Measurements from ENCODE around the gene TNFRSF12A.

Gene TNFRSF12A

GRCh38 chr16:2980227-2981176 lies 39.7 kb upstream of the TNFRSF12A start, which contains the start of gene PKMYT1 (continued):
- no peak for TF ChIP-seq ZNF518A (tag by site-specific recombination; conservative IDR thresholded peaks at IDR 0.05; ENCODE audit: low read depth)
- no peak for TF ChIP-seq CTCF (tag by site-specific recombination; IDR thresholded peaks at IDR 0.05)
- TF ChIP-seq ZNF148 (tag by site-specific recombination; IDR thresholded peaks at IDR 0.05; ENCODE audit: borderline replicate concordance), result no peak
- TF ChIP-seq IKZF3 (tag by site-specific recombination; IDR thresholded peaks at IDR 0.05), result 0 out of 2 replicates have a peak, but pooled peaks have one; percentile 14
- no peak for TF ChIP-seq ZNF837 (tag by site-specific recombination; IDR thresholded peaks at IDR 0.05)
- no peak for TF ChIP-seq ZNF549 (tag by site-specific recombination; IDR thresholded peaks at IDR 0.05)
- no peak for TF ChIP-seq ZNF214 (tag by site-specific recombination; IDR thresholded peaks at IDR 0.05; ENCODE audit: borderline replicate concordance)
- peak; percentile 42; the same call in 1 of the 2 replicates for TF ChIP-seq SP7 (tag by site-specific recombination; IDR thresholded peaks at IDR 0.05)
- peak; percentile 98 for TF ChIP-seq ZFHX2 (tag by site-specific recombination; conservative IDR thresholded peaks at IDR 0.05)
- TF ChIP-seq ZNF677 (tag by site-specific recombination; IDR thresholded peaks at IDR 0.05), result peak; percentile 52; the same call in 1 of the 2 replicates
- TF ChIP-seq ZNF692 (tag by site-specific recombination; IDR thresholded peaks at IDR 0.05), result 0 out of 2 replicates have a peak, but pooled peaks have one; percentile 37

- H3K27ac ChIP-seq (ENCODE audit: extremely low read depth, low read depth, low read length), result no peak overlapping the region
- no peak for TF ChIP-seq MYNN (tag by site-specific recombination; IDR thresholded peaks at IDR 0.05; ENCODE audit: borderline replicate concordance)
- TF ChIP-seq PRDM4 (tag by site-specific recombination; IDR thresholded peaks at IDR 0.05), result no peak
- no peak for TF ChIP-seq ZNF335 (tag by site-specific recombination; conservative IDR thresholded peaks at IDR 0.05)
- no peak for TF ChIP-seq ZNF292 (tag by site-specific recombination; IDR thresholded peaks at IDR 0.05; ENCODE audit: borderline replicate concordance, low read depth)
- no peak for TF ChIP-seq ZFP69B (tag by site-specific recombination; IDR thresholded peaks at IDR 0.05)
- CTCF ChIA-PET, result interaction anchor here (0.6 to 2.8 kb wide), 5 partner anchors 9 to 54 kb away, joined by 3 to 12 read pairs (median 5); partner anchors contain the start of gene PAQR4
- H3K9me3 ChIP-seq (ENCODE audit: control insufficient read depth, insufficient read depth, low read depth, low read length), result no peaks in the 10 kb centered on the region
- POLR2A ChIA-PET, result interaction anchor here (0.7 to 2.2 kb wide), 9 partner anchors 8 to 551 kb away, joined by 3 to 25 read pairs (median 5); partner anchors contain the start of genes FLYWCH1, FLYWCH2, KREMEN2 and PAQR4
- H3K4me1 ChIP-seq (ENCODE audit: control insufficient read depth, insufficient read depth, low read length), result no peaks in the 10 kb centered on the region
- H3K4me3 ChIP-seq (ENCODE audit: low read depth, low read length), result no peak overlapping the region
- peaks cover 3 to 21% of the 10 kb centered on the region in 2 experiments; a peak in 2 of 3 replicates for H3K36me3 ChIP-seq (ENCODE audit: control insufficient read depth in 2 of 2, insufficient read depth in 1 of 2, low read length in 2 of 2)
Measured at GRCh38 chr16:2981177-2981898, 38.8 kb upstream of the TNFRSF12A start.
